Activated CD8-positive, alpha-beta memory T cell treated with anti-CD3 and anti-CD28 coated beads, Interleukin-2, amount 50 U/mL, for 24 hours (primary cell): ENCODE results near the gene ATP2B1.
"Not testable (repeated sequence)": the region's sequence is repeated elsewhere in the genome, so short reads cannot be mapped to it uniquely, and the experiment has no call there.

ENCODE experiments used
- DNase-seq: peaks from one replicate; pipeline ENCODE4 v3.0.0-alpha.2; 2020; ENCODE audit errors: extremely low read depth

The ATP2B1 gene

GRCh38 chr12:89708565-89709156 is at the start of gene ATP2B1:
Gene ATP2B1, minus strand, starts transcription at chr12:89708838. Its CDS starts 52,952 bp downstream, at chr12:89655886.
- peak; percentile 47 for DNase-seq

GRCh38 chr12:89757987-89758386 is 49.3 kb upstream of the ATP2B1 start:
- not testable (repeated sequence) for DNase-seq

GRCh38 chr12:89756585-89757398 is 48.2 kb upstream of the ATP2B1 start:
- DNase-seq, result no peak

- DNase-seq, result no peak
Measured at GRCh38 chr12:89756194-89756584, 47.6 kb upstream of the ATP2B1 start.

- no peak for DNase-seq
Measured at GRCh38 chr12:89753997-89754396, 45.4 kb upstream of the ATP2B1 start.

GRCh38 chr12:89752341-89752740 is 43.7 kb upstream of the ATP2B1 start:
- no peak for DNase-seq

- no peak for DNase-seq
Measured at GRCh38 chr12:89750389-89751351, 42.0 kb upstream of the ATP2B1 start.

- no peak for DNase-seq
Measured at GRCh38 chr12:89748791-89749190, 40.2 kb upstream of the ATP2B1 start.

GRCh38 chr12:89745286-89745685 is 36.6 kb upstream of the ATP2B1 start:
- no peak for DNase-seq

- DNase-seq, result no peak
Measured at GRCh38 chr12:89742337-89743022, 33.8 kb upstream of the ATP2B1 start.

- DNase-seq, result no peak
Measured at GRCh38 chr12:89740943-89741342, 32.3 kb upstream of the ATP2B1 start.

GRCh38 chr12:89736995-89737394 is 28.4 kb upstream of the ATP2B1 start:
- no peak for DNase-seq

- DNase-seq, result no peak
Measured at GRCh38 chr12:89733579-89734201, 25.1 kb upstream of the ATP2B1 start.

GRCh38 chr12:89732522-89732921 is 23.9 kb upstream of the ATP2B1 start:
- no peak for DNase-seq

GRCh38 chr12:89731614-89732013 is 23.0 kb upstream of the ATP2B1 start:
- DNase-seq, result no peak

GRCh38 chr12:89731089-89731488 is 22.5 kb upstream of the ATP2B1 start:
- no peak for DNase-seq

GRCh38 chr12:89729946-89730459 is 21.4 kb upstream of the ATP2B1 start:
- DNase-seq, result no peak

GRCh38 chr12:89723276-89723675 is 14.6 kb upstream of the ATP2B1 start:
- DNase-seq, result no peak

- no peak for DNase-seq
Measured at GRCh38 chr12:89721291-89721987, 12.8 kb upstream of the ATP2B1 start.
